IMR-90 (cell line): ENCODE measurements around the gene RAD23B. TPM values are rescaled to one million over a fixed set of nuclear protein-coding genes. Genes with fewer than 3 reads are reported as not detected.

ENCODE experiments used
- ATAC-seq: fragments of 200-7000 bp; cut with Tn5 transposase; 2 replicates; pipeline ENCODE4 v1.9.1; 2020; ENCODE audit warnings: low read depth, mild to moderate bottlenecking, moderate library complexity
- BruUV-seq: library from RNA; stranded (reverse); fragments of 400-500 nt; replicated peaks from 2 replicates; lab custom pipeline; 2021; lab: Mats Ljungman, UMichigan
- CTCF ChIA-PET: fragments of 300-600 bp; formaldehyde crosslinking; extraction: SDS; loops from one replicate; lab custom pipeline; 2021; ENCODE audit warnings: antibody characterized with exemption; lab: Yijun Ruan, JAX
- POLR2A ChIA-PET: fragments of 300-600 bp; sonication (Branson Sonifier 250); formaldehyde crosslinking; loops from one replicate; lab custom pipeline; 2022; ENCODE audit warnings: antibody characterized with exemption; ENCODE audit not compliant: unreplicated experiment; lab: Charles Lee
- DNase-seq: peaks from one replicate; pipeline ENCODE4 v3.0.0; 2013
- H2AFZ ChIP-seq: replicated peaks from 2 replicates; pipeline ENCODE3; 2013; ENCODE audit warnings: low read length, mild to moderate bottlenecking; ENCODE audit not compliant: poor library complexity
- H2AK5ac ChIP-seq: 2 replicates; pipeline ENCODE4 v1.6.1; 2013; ENCODE audit warnings: low read depth, low read length, inconsistent platforms
- H2AK9ac ChIP-seq: replicated peaks from 2 replicates; pipeline ENCODE3; 2013; ENCODE audit warnings: mild to moderate bottlenecking, low read depth, low read length, moderate library complexity; ENCODE audit not compliant: poor library complexity
- H2BK120ac ChIP-seq: 2 replicates; pipeline ENCODE4 v1.6.1; 2013; ENCODE audit warnings: low read depth, low read length, inconsistent platforms
- H2BK15ac ChIP-seq: 3 replicates; pipeline ENCODE4 v1.6.1; 2013; ENCODE audit warnings: low read depth, low read length, inconsistent platforms
- H2BK20ac ChIP-seq: 2 replicates; pipeline ENCODE4 v1.6.1; 2013; ENCODE audit warnings: low read depth, mild to moderate bottlenecking, inconsistent platforms, low read length, moderate library complexity
- H2BK5ac ChIP-seq: 2 replicates; pipeline ENCODE4 v1.6.1; 2013; ENCODE audit warnings: mild to moderate bottlenecking, low read depth, low read length, inconsistent platforms; ENCODE audit not compliant: poor library complexity, severe bottlenecking
- H3K14ac ChIP-seq: replicated peaks from 2 replicates; pipeline ENCODE4 v1.6.1; 2013; ENCODE audit warnings: low read depth, low read length, inconsistent platforms
- H3K18ac ChIP-seq: 2 replicates; pipeline ENCODE4 v1.6.1; 2013; ENCODE audit warnings: low read depth, low read length, control low read depth
- H3K23ac ChIP-seq: 2 replicates; pipeline ENCODE4 v1.6.1; 2013; ENCODE audit warnings: low read depth, low read length, inconsistent platforms
- H3K27ac ChIP-seq: 2 replicates; pipeline ENCODE4 v1.5.1; 2013; ENCODE audit warnings: mild to moderate bottlenecking, control low read depth, low read length; ENCODE audit not compliant: insufficient read depth
- H3K27me3 ChIP-seq: 2 replicates; pipeline ENCODE4 v1.6.1; 2013; ENCODE audit warnings: low read length; ENCODE audit not compliant: control insufficient read depth, insufficient read depth
- H3K36me3 ChIP-seq: 2 replicates; pipeline ENCODE4 v1.6.1; 2013; ENCODE audit warnings: low read length, mixed read lengths; ENCODE audit not compliant: control insufficient read depth, insufficient read depth
- H3K4ac ChIP-seq: 2 replicates; pipeline ENCODE4 v1.6.1; 2013; ENCODE audit warnings: low read depth, low read length, inconsistent platforms
- H3K4me1 ChIP-seq: 2 replicates; pipeline ENCODE4 v1.6.1; 2013; ENCODE audit warnings: low read length, mixed read lengths; ENCODE audit not compliant: control insufficient read depth, insufficient read depth
- H3K4me2 ChIP-seq: 2 replicates; pipeline ENCODE4 v1.6.1; 2013; ENCODE audit warnings: low read depth, mild to moderate bottlenecking, control low read depth, low read length, moderate library complexity
- H3K4me3 ChIP-seq: 2 replicates; pipeline ENCODE4 v1.5.1; 2013; ENCODE audit warnings: low read depth, mild to moderate bottlenecking, control low read depth, low read length, moderate library complexity; ENCODE audit not compliant: insufficient read depth
- H3K56ac ChIP-seq: 2 replicates; pipeline ENCODE4 v1.6.1; 2013; ENCODE audit warnings: low read length, inconsistent platforms; ENCODE audit not compliant: insufficient read depth; ENCODE audit errors: extremely low read depth
- H3K79me1 ChIP-seq, 2 experiments: 2 replicates each; pipeline ENCODE4 v1.6.1; 2013; ENCODE audit warnings: low read length in 2 of 2, inconsistent platforms in 1 of 2, low read depth in 1 of 2
- H3K9ac ChIP-seq: 2 replicates; pipeline ENCODE4 v1.6.1; 2013; ENCODE audit warnings: low read depth, low read length, control low read depth
- H3K9me1 ChIP-seq: 2 replicates; pipeline ENCODE4 v1.6.1; 2013; ENCODE audit warnings: low read length, inconsistent platforms; ENCODE audit not compliant: insufficient read depth
- H3K9me3 ChIP-seq: 2 replicates; pipeline ENCODE4 v1.6.1; 2013; ENCODE audit warnings: low read length; ENCODE audit not compliant: control insufficient read depth, insufficient read depth
- H4K20me1 ChIP-seq: 2 replicates; pipeline ENCODE4 v1.6.1; 2013; ENCODE audit warnings: low read length, inconsistent platforms; ENCODE audit not compliant: insufficient read depth
- H4K5ac ChIP-seq: 2 replicates; pipeline ENCODE4 v1.6.1; 2013; ENCODE audit warnings: mild to moderate bottlenecking, low read depth, low read length, control low read depth
- H4K8ac ChIP-seq, 2 experiments: 2 replicates each; pipeline ENCODE4 v1.6.1; 2013; ENCODE audit warnings: low read depth in 2 of 2, low read length in 2 of 2, control low read depth in 1 of 2, inconsistent platforms in 1 of 2
- H4K91ac ChIP-seq: 2 replicates; pipeline ENCODE4 v1.6.1; 2013; ENCODE audit warnings: low read depth, low read length, inconsistent platforms; ENCODE audit not compliant: insufficient read depth
- BHLHE40 ChIP-seq: fragments of 150-350 bp; IDR thresholded peaks from 2 replicates; pipeline ENCODE4 v1.6.1; 2016; ENCODE audit warnings: mild to moderate bottlenecking, low read depth, low read length
- CHD1 ChIP-seq: IDR thresholded peaks from 2 replicates; pipeline ENCODE4 v1.6.1; 2012; ENCODE audit warnings: low read depth, low read length, improper control_type of control experiment
- ELK1 ChIP-seq: fragments of 150-350 bp; IDR thresholded peaks from 2 replicates; pipeline ENCODE4 v1.6.1; 2016; ENCODE audit warnings: low read depth, mild to moderate bottlenecking, low read length, moderate library complexity, borderline replicate concordance
- FOS ChIP-seq: fragments of 150-350 bp; IDR thresholded peaks from 2 replicates; pipeline ENCODE4 v1.6.1; 2016; ENCODE audit warnings: low read depth, low read length
- MAFK ChIP-seq: IDR thresholded peaks from 2 replicates; pipeline ENCODE4 v1.6.1; 2012; ENCODE audit warnings: low read depth, low read length, improper control_type of control experiment
- MAZ ChIP-seq: IDR thresholded peaks from 2 replicates; pipeline ENCODE4 v1.6.1; 2012; ENCODE audit warnings: low read depth, mild to moderate bottlenecking, low read length, improper control_type of control experiment, moderate library complexity, borderline replicate concordance
- MXI1 ChIP-seq: IDR thresholded peaks from 2 replicates; pipeline ENCODE4 v1.6.1; 2012; ENCODE audit warnings: low read depth, mild to moderate bottlenecking, low read length, moderate library complexity, borderline replicate concordance
- NFE2L2 ChIP-seq: fragments of 150-350 bp; IDR thresholded peaks from 2 replicates; pipeline ENCODE4 v1.6.1; 2016; ENCODE audit warnings: low read depth, mild to moderate bottlenecking, low read length
- POLR2A ChIP-seq: IDR thresholded peaks from 2 replicates; pipeline ENCODE4 v1.6.1; 2012; ENCODE audit warnings: mild to moderate bottlenecking, low read depth, low read length
- RAD21 ChIP-seq: IDR thresholded peaks from 2 replicates; pipeline ENCODE4 v1.6.1; 2012; ENCODE audit warnings: low read length, improper control_type of control experiment
- RCOR1 ChIP-seq: IDR thresholded peaks from 2 replicates; pipeline ENCODE4 v1.6.1; 2012; ENCODE audit warnings: mild to moderate bottlenecking, low read length, improper control_type of control experiment; ENCODE audit not compliant: insufficient replicate concordance
- RFX5 ChIP-seq: IDR thresholded peaks from 2 replicates; pipeline ENCODE4 v1.8.0; 2012; ENCODE audit warnings: low read depth, mild to moderate bottlenecking, low read length, moderate library complexity
- SMC3 ChIP-seq: fragments of 150-350 bp; IDR thresholded peaks from 2 replicates; pipeline ENCODE4 v1.6.1; 2016; ENCODE audit warnings: low read depth, mild to moderate bottlenecking, antibody characterized with exemption, low read length, moderate library complexity
- USF2 ChIP-seq: fragments of 150-350 bp; IDR thresholded peaks from 2 replicates; pipeline ENCODE4 v1.6.1; 2017; ENCODE audit warnings: mild to moderate bottlenecking, antibody characterized with exemption, low read length, low read depth
- WGBS, 2 experiments: methylation state at CpG; one replicate each; pipeline versions ENCODE4 v1.1.5 to v1.1.7; 2013; ENCODE audit warnings: missing lambda C conversion rate in 2 of 2; ENCODE audit not compliant: insufficient read length in 1 of 2; ENCODE audit errors: extremely low coverage in 2 of 2; 5-methylcytosine and 5-hydroxymethylcytosine counted together
- dilution Hi-C: fragments of 300-500 bp; cut with HindIII; formaldehyde crosslinking; loops from one replicate; pipeline ENCODE4 v1.14.3; 2018; ENCODE audit warnings: low sequenced_read_pairs; ENCODE audit not compliant: unreplicated experiment
- in situ Hi-C: fragments of 300-500 bp; cut with MboI; formaldehyde crosslinking; loops from 3 replicates; pipeline ENCODE4 v1.14.3; 2019; ENCODE audit warnings: low sequenced_read_pairs, inconsistent platforms, mixed read lengths
- intact Hi-C: fragments of 100-400 bp; cut with micrococcal nuclease; formaldehyde crosslinking; loops from 2 replicates; pipeline ENCODE4 v1.10.0; 2022
- polyA plus RNA-seq, 3 experiments: library from polyadenylated mRNA; depleted of rRNA; stranded (reverse); fragments of >200 nt; gene quantifications; 2 replicates each; pipeline ENCODE4 v1.2.3, GENCODE V29; 2012; ENCODE audit warnings: low replicate concordance in 1 of 3
- total RNA-seq: library from RNA; depleted of rRNA; stranded (reverse); fragments of >200 nt; gene quantifications from 2 replicates; pipeline ENCODE4 v1.2.3, GENCODE V29; 2012
- TF ChIP-seq, protein P1 (sequence below): conservative IDR thresholded peaks from 2 replicates; pipeline ENCODE4 v1.5.1; 2012; ENCODE audit warnings: mild to moderate bottlenecking, low read depth, low read length, improper control_type of control experiment

The RAD23B gene
- total and polyA plus RNA-seq, 2 of the 4 experiments (the other 2 are of a cell fraction) = 126 to 148 TPM

GRCh38 chr9:107338911-107339659 lies 56.0 kb downstream of the RAD23B start:
- WGBS, 2 experiments = 96% methylated on average over 4 of the region's 7 CpGs; no CpG with 5 or more reads in 1 of the 2 experiments
- ATAC-seq = no peak
- CTCF ChIA-PET = interaction anchor here (0.6 kb wide), 2 partner anchors 10 to 99 kb away, joined by 3 read pairs; no protein-coding TSS in a partner anchor

More at GRCh38 chr9:107338911-107339659, 56.0 kb downstream of the RAD23B start:
- H3K79me1 ChIP-seq = peaks cover 6 to 43% of the 10 kb centered on the region in 2 experiments; a peak in 3 of 4 replicates
- H4K5ac ChIP-seq = no peak overlapping the region
- H3K27ac ChIP-seq = no peak overlapping the region
- H3K14ac ChIP-seq = no peak overlapping the region
- POLR2A ChIA-PET = no interaction called here
- H3K9me3 ChIP-seq = no peaks in the 10 kb centered on the region
- no peak overlapping the region for H2BK20ac ChIP-seq
- dilution Hi-C loops (no loop called here), in situ Hi-C loops (no loop called here), intact Hi-C loops (no loop called here)
- no peak overlapping the region for H2AFZ ChIP-seq
- H2BK5ac ChIP-seq = no peak overlapping the region
- no peak overlapping the region; a peak in 1 of 4 replicates for H4K8ac ChIP-seq
- H3K9ac ChIP-seq = no peak overlapping the region
- H2BK15ac ChIP-seq = no peak overlapping the region
- H4K91ac ChIP-seq = no peak overlapping the region
- H3K4me2 ChIP-seq = no peak overlapping the region
- no peaks in the 10 kb centered on the region for H3K27me3 ChIP-seq
- H3K4me3 ChIP-seq = no peak overlapping the region
- no peak overlapping the region for H3K4ac ChIP-seq
- TF ChIP-seq, protein P1, sequence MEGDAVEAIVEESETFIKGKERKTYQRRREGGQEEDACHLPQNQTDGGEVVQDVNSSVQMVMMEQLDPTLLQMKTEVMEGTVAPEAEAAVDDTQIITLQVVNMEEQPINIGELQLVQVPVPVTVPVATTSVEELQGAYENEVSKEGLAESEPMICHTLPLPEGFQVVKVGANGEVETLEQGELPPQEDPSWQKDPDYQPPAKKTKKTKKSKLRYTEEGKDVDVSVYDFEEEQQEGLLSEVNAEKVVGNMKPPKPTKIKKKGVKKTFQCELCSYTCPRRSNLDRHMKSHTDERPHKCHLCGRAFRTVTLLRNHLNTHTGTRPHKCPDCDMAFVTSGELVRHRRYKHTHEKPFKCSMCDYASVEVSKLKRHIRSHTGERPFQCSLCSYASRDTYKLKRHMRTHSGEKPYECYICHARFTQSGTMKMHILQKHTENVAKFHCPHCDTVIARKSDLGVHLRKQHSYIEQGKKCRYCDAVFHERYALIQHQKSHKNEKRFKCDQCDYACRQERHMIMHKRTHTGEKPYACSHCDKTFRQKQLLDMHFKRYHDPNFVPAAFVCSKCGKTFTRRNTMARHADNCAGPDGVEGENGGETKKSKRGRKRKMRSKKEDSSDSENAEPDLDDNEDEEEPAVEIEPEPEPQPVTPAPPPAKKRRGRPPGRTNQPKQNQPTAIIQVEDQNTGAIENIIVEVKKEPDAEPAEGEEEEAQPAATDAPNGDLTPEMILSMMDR = no peak
- TF ChIP-seq ELK1 (no peak), NFE2L2 (no peak), MAFK (no peak), MXI1 (no peak), RAD21 (no peak), FOS (no peak), RCOR1 (no peak), MAZ (no peak), RFX5 (no peak), BHLHE40 (no peak), USF2 (no peak), POLR2A (no peak), SMC3 (no peak), CHD1 (no peak)
- no peak overlapping the region for H3K18ac ChIP-seq
- H2AK5ac ChIP-seq = no peak overlapping the region
- BruUV-seq = no TSS peak
- peaks cover 3% of the 10 kb centered on the region; the same call in 1 of the 2 replicates for H3K4me1 ChIP-seq
- DNase-seq = no peak
- peaks cover 18% of the 10 kb centered on the region; the same call in 1 of the 2 replicates for H4K20me1 ChIP-seq
- H3K23ac ChIP-seq = no peak overlapping the region
- peak overlapping the region; percentile 60 for H2AK9ac ChIP-seq
- H2BK120ac ChIP-seq = no peak overlapping the region
- H3K36me3 ChIP-seq = peaks cover 21% of the 10 kb centered on the region
- H3K56ac ChIP-seq = no peak overlapping the region
- H3K9me1 ChIP-seq = peaks cover 10% of the 10 kb centered on the region
